A549 (cell line): ENCODE results near the gene SSBP3. TPM values are rescaled to one million over a fixed set of nuclear protein-coding genes. Genes with fewer than 3 reads are reported as not detected.

Experiments
- ATAC-seq, 2 experiments: fragments of 200-7000 bp in 1 of 2; fragments of >200 bp in 1 of 2; cut with Nextera tagmentation in 1 of 2; cut with Tn5 transposase in 1 of 2; 3 replicates each; pipeline versions ENCODE4 v1.8.0 to v1.9.1; 2018 to 2020; ENCODE audit warnings: mild to moderate bottlenecking in 1 of 2, moderate library complexity in 1 of 2
- CTCF ChIA-PET: fragments of 300-600 bp; sonication (Branson Sonifier 250); formaldehyde crosslinking; extraction: SDS; loops from one replicate; lab custom pipeline; 2021; ENCODE audit warnings: antibody characterized with exemption, inconsistent platforms; lab: Yijun Ruan, JAX
- POLR2A ChIA-PET: fragments of 350-600 bp; formaldehyde crosslinking; extraction: SDS; loops from one replicate; lab custom pipeline; 2021; ENCODE audit warnings: antibody characterized with exemption, inconsistent platforms; lab: Yijun Ruan, JAX
- DNase-seq, 2 experiments: peaks; one replicate each; pipeline versions ENCODE4 v3.0.0 to v3.0.0-alpha.2; 2011 to 2016; ENCODE audit warnings: low read depth in 1 of 2, low spot score in 1 of 2
- FAIRE-seq: peaks from 2 replicates; lab custom pipeline; 2011; peaks lifted over from hg19 to GRCh38; lab: Jason Lieb, UNC
- H3K27ac ChIP-seq, 2 experiments: fragments of >200 bp; sonication (Bioruptor Twin); formaldehyde crosslinking; 3 replicates each; pipeline ENCODE4 v1.5.1; 2016 to 2017
- H3K4me1 ChIP-seq: fragments of >200 bp; sonication (Bioruptor Twin); formaldehyde crosslinking; 3 replicates; pipeline ENCODE4 v1.6.1; 2016
- H3K4me2 ChIP-seq: fragments of >200 bp; sonication (Bioruptor Twin); formaldehyde crosslinking; 3 replicates; pipeline ENCODE4 v1.6.1; 2016
- H3K4me3 ChIP-seq: fragments of >200 bp; sonication (Bioruptor Twin); formaldehyde crosslinking; 3 replicates; pipeline ENCODE4 v1.5.1; 2016
- H3K9me3 ChIP-seq: fragments of >200 bp; sonication (Bioruptor Twin); formaldehyde crosslinking; 3 replicates; pipeline ENCODE4 v1.6.1; 2016
- BCL3 ChIP-seq: fragments of >200 bp; sonication (Bioruptor Twin); formaldehyde crosslinking; IDR thresholded peaks from 3 replicates; pipeline ENCODE4 v1.6.1; 2016
- CHD2 ChIP-seq: fragments of 150-350 bp; IDR thresholded peaks from 2 replicates; pipeline ENCODE4 v1.6.1; 2014; ENCODE audit warnings: low read length; ENCODE audit not compliant: partially characterized antibody
- EHF ChIP-seq: fragments of 250-450 bp; sonication (Bioruptor Pico); IDR thresholded peaks from 2 replicates; pipeline ENCODE4 v1.5.0; 2020; ENCODE audit warnings: mild to moderate bottlenecking
- FOSB ChIP-seq: fragments of 250-450 bp; sonication (Bioruptor Pico); IDR thresholded peaks from 2 replicates; pipeline ENCODE4 v1.5.0; 2020; ENCODE audit warnings: mild to moderate bottlenecking, moderate library complexity
- HOXB13 ChIP-seq: fragments of 250-450 bp; sonication (Bioruptor Pico); IDR thresholded peaks from 2 replicates; pipeline ENCODE4 v1.5.0; 2020; ENCODE audit warnings: low read depth, mild to moderate bottlenecking, moderate library complexity
- KDM5A ChIP-seq: fragments of 200-600 bp; sonication (generic); IDR thresholded peaks from 2 replicates; pipeline ENCODE4 v1.6.1; 2016; ENCODE audit warnings: antibody characterized with exemption, mild to moderate bottlenecking
- MAX ChIP-seq: IDR thresholded peaks from 2 replicates; pipeline ENCODE4 v1.6.1; 2012
- MYC ChIP-seq: IDR thresholded peaks from 2 replicates; pipeline ENCODE4 v1.6.1; 2012; ENCODE audit warnings: mild to moderate bottlenecking, inconsistent platforms, low read length, improper control_type of control experiment, borderline replicate concordance
- NPAS2 ChIP-seq: fragments of 250-450 bp; sonication (Bioruptor Pico); IDR thresholded peaks from 2 replicates; pipeline ENCODE4 v1.8.0; 2022; ENCODE audit warnings: mild to moderate bottlenecking, moderate library complexity, borderline replicate concordance
- PBX3 ChIP-seq: IDR thresholded peaks from 2 replicates; pipeline ENCODE4 v1.6.1; 2012
- PHF8 ChIP-seq: fragments of 200-600 bp; sonication (generic); IDR thresholded peaks from 2 replicates; pipeline ENCODE4 v1.6.1; 2016; ENCODE audit warnings: low read depth, mild to moderate bottlenecking, antibody characterized with exemption, moderate library complexity, borderline replicate concordance
- RCOR1 ChIP-seq: fragments of 150-350 bp; IDR thresholded peaks from 2 replicates; pipeline ENCODE4 v1.6.1; 2014; ENCODE audit warnings: antibody characterized with exemption, low read length, low read depth
- ZC3H11A ChIP-seq: fragments of 450-650 bp; IDR thresholded peaks from 2 replicates; pipeline ENCODE4 v1.6.1; 2014; ENCODE audit warnings: antibody characterized with exemption, mild to moderate bottlenecking
- ZFP36 ChIP-seq: fragments of 450-650 bp; IDR thresholded peaks from 2 replicates; pipeline ENCODE4 v1.6.1; 2014; ENCODE audit warnings: borderline replicate concordance; ENCODE audit not compliant: partially characterized antibody
- ZNF302 ChIP-seq: fragments of 250-450 bp; sonication (Bioruptor Pico); IDR thresholded peaks from 2 replicates; pipeline ENCODE4 v1.9.0; 2021; ENCODE audit warnings: inconsistent platforms, mild to moderate bottlenecking, moderate library complexity
- WGBS: methylation state at CpG from one replicate; pipeline ENCODE4 v1.1.6; 2017; ENCODE audit errors: missing lambda C conversion rate; 5-methylcytosine and 5-hydroxymethylcytosine counted together
- polyA plus RNA-seq, 4 experiments: library from polyadenylated mRNA; depleted of rRNA in 3 of 4; stranded (reverse); fragments of >200 nt; fragmentation: RNase III in 1 of 4; extraction: RNeasy Plus Mini Kit Qiagen cat#74134 plus additional on column Dnase treatment in 1 of 4; gene quantifications; 2 replicates in 3 of 4; 3 replicates in 1 of 4; pipeline ENCODE4 v1.2.3, GENCODE V29; 2011 to 2017
- TF ChIP-seq, protein P1 (sequence below): IDR thresholded peaks from 2 replicates; pipeline ENCODE4 v1.6.1; 2012; ENCODE audit warnings: low read depth, borderline replicate concordance
- TF ChIP-seq, protein P2 (sequence below): fragments of >200 bp; sonication (Bioruptor Twin); formaldehyde crosslinking; IDR thresholded peaks from 3 replicates; pipeline ENCODE4 v1.5.1; 2016

The SSBP3 gene
- polyA plus RNA-seq, 2 of the 4 experiments (the other 2 are of a cell fraction) = 7.2 to 9.1 TPM

GRCh38 chr1:54248966-54249365 is 157.2 kb downstream of the SSBP3 start (continued):
- TF ChIP-seq, protein P1, sequence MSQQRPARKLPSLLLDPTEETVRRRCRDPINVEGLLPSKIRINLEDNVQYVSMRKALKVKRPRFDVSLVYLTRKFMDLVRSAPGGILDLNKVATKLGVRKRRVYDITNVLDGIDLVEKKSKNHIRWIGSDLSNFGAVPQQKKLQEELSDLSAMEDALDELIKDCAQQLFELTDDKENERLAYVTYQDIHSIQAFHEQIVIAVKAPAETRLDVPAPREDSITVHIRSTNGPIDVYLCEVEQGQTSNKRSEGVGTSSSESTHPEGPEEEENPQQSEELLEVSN = no peak
- TF ChIP-seq ZNF302 (CRISPR knock-in tag) (no peak), ZC3H11A (no peak), NPAS2 (CRISPR knock-in tag) (no peak)

DNA sequence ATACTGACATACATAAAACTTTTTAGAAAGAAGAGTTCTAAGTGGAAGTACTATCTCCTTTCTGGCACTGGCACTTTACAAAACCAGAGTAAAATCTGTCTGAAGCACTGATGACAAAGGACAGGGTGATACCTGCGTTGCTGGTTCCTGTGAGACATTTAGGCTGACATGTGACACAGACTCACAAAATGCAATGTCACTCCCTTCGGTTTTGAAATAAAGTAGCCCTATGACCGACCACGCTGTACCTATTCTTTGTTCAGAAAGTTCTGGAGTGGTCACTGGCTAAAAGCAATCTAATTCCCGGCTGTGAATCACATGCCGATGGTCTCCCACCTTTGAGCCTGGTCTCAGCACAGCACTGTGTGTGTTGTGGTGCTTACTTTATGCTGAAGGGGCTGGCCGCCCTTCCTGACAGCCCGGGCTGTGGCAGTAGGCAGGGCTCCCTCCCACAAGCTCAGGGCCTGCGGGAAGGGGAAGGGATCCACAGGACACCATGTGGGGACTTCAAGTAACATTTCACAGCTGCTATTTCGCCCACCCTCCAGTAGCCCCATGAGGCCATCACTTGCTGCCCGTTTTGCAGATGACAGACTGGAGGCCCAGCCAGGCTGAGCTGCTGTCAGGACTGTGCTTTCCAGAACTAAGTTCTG is 158.2 kb downstream of the SSBP3 start:
- FAIRE-seq = no peak
- CTCF ChIA-PET = interaction anchor here (0.6 to 1.2 kb wide), 2 partner anchors 8 to 254 kb away, joined by 3 read pairs; no protein-coding TSS in a partner anchor
- no peak for DNase-seq
- TF ChIP-seq CHD2 = no peak
- TF ChIP-seq FOSB (CRISPR knock-in tag) = no peak
- TF ChIP-seq RCOR1 = no peak
- TF ChIP-seq, protein P2, sequence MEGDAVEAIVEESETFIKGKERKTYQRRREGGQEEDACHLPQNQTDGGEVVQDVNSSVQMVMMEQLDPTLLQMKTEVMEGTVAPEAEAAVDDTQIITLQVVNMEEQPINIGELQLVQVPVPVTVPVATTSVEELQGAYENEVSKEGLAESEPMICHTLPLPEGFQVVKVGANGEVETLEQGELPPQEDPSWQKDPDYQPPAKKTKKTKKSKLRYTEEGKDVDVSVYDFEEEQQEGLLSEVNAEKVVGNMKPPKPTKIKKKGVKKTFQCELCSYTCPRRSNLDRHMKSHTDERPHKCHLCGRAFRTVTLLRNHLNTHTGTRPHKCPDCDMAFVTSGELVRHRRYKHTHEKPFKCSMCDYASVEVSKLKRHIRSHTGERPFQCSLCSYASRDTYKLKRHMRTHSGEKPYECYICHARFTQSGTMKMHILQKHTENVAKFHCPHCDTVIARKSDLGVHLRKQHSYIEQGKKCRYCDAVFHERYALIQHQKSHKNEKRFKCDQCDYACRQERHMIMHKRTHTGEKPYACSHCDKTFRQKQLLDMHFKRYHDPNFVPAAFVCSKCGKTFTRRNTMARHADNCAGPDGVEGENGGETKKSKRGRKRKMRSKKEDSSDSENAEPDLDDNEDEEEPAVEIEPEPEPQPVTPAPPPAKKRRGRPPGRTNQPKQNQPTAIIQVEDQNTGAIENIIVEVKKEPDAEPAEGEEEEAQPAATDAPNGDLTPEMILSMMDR = no peak
- TF ChIP-seq HOXB13 (CRISPR knock-in tag) = no peak
- TF ChIP-seq, all 56 proteins: peak for 0
- peaks cover 7% of the 10 kb centered on the region; the same call in 2 of the 3 replicates for H3K4me1 ChIP-seq
- ATAC-seq = no peak
- WGBS = 87% methylated on average over 7 of the region's 11 CpGs
- POLR2A ChIA-PET = interaction anchor here (0.6 kb wide), 1 partner anchor 41 kb away, joined by 5 read pairs; no protein-coding TSS in a partner anchor
- H3K9me3 ChIP-seq = no peaks in the 10 kb centered on the region
- H3K27ac ChIP-seq = no peak overlapping the region
- H3K4me2 ChIP-seq = no peak overlapping the region
- H3K4me3 ChIP-seq = no peak overlapping the region

- no peak overlapping the region for H3K27ac ChIP-seq
- no peak overlapping the region for H3K4me2 ChIP-seq
- DNase-seq (no peak), FAIRE-seq (no peak), ATAC-seq (no peak)
- 93% methylated on average over 7 of the region's 10 CpGs for WGBS
- ChIA-PET CTCF (interaction anchor here (0.6 to 1.6 kb wide), 2 partner anchors 45 to 243 kb away, joined by 3 read pairs; no protein-coding TSS in a partner anchor), POLR2A (no interaction called here)
- no peak overlapping the region for H3K4me3 ChIP-seq
- TF ChIP-seq NPAS2 (CRISPR knock-in tag) = no peak
- no peak for TF ChIP-seq PHF8
- H3K4me1 ChIP-seq = peaks cover 7% of the 10 kb centered on the region; the same call in 2 of the 3 replicates
- no peaks in the 10 kb centered on the region for H3K9me3 ChIP-seq
These were observed 160.0 kb downstream of the SSBP3 start for GRCh38 chr1:54246116-54246721.

- Histone ChIP-seq H3K4me2 (no peak overlapping the region), H3K9me3 (no peaks in the 10 kb centered on the region), H3K4me1 (peaks cover 7% of the 10 kb centered on the region; the same call in 2 of the 3 replicates), H3K27ac (no peak overlapping the region)
- ChIA-PET POLR2A (no interaction called here), CTCF (interaction anchor here (0.6 to 1.6 kb wide), 2 partner anchors 44 to 244 kb away, joined by 3 read pairs; no protein-coding TSS in a partner anchor)
- no peak for ATAC-seq
- 71% methylated on average over 3 of the region's 4 CpGs for WGBS
- FAIRE-seq = no peak
- no peak for DNase-seq
- TF ChIP-seq PBX3 = no peak
- no peak for TF ChIP-seq MAX
- no peak for TF ChIP-seq MYC
- no peak for TF ChIP-seq ZC3H11A
- TF ChIP-seq ZFP36 = no peak
- no peak for TF ChIP-seq BCL3
- TF ChIP-seq PHF8 = no peak
- TF ChIP-seq EHF (CRISPR knock-in tag) = no peak
- TF ChIP-seq KDM5A = no peak
- no peak for TF ChIP-seq CHD2
- TF ChIP-seq, all 56 proteins: peak for 0
- no peak overlapping the region for H3K4me3 ChIP-seq
These were observed 160.7 kb downstream of the SSBP3 start for GRCh38 chr1:54245501-54245900.
